Spinal cord (tissue), 10 donors: Measurements from ENCODE around the gene LCN15. TPM values are rescaled to one million over a fixed set of nuclear protein-coding genes. Genes with fewer than 3 reads are reported as not detected.
"Not testable (repeated sequence)": the region's sequence is repeated elsewhere in the genome, so short reads cannot be mapped to it uniquely, and the experiment has no call there.

ENCODE experiments used
- DNase-seq, 6 donors: peaks; one replicate each; pipeline versions ENCODE4 v3.0.0 to v3.0.0-alpha.2; 2013 to 2015; ENCODE audit warnings: low spot score in 6 of 6, low read depth in 4 of 6
- H3K27ac ChIP-seq: one replicate; pipeline ENCODE4 v1.5.1; 2013; ENCODE audit warnings: low read depth, low read length, control low read depth
- H3K27me3 ChIP-seq: one replicate; pipeline ENCODE4 v1.6.1; 2013; ENCODE audit warnings: low read length; ENCODE audit not compliant: control insufficient read depth, insufficient read depth
- H3K36me3 ChIP-seq: one replicate; pipeline ENCODE4 v1.6.1; 2013; ENCODE audit warnings: low read length; ENCODE audit not compliant: control insufficient read depth, insufficient read depth
- H3K4me1 ChIP-seq: one replicate; pipeline ENCODE4 v1.6.1; 2013; ENCODE audit warnings: low read length; ENCODE audit not compliant: control insufficient read depth, insufficient read depth
- H3K4me3 ChIP-seq: one replicate; pipeline ENCODE4 v1.5.1; 2013; ENCODE audit warnings: low read depth, low read length, control low read depth
- H3K9me3 ChIP-seq: one replicate; pipeline ENCODE4 v1.6.1; 2013; ENCODE audit warnings: low read length; ENCODE audit not compliant: control insufficient read depth, insufficient read depth
- WGBS: methylation state at CpG from one replicate; pipeline ENCODE4 v1.1.5; 2013; ENCODE audit warnings: missing lambda C conversion rate; ENCODE audit not compliant: insufficient coverage; 5-methylcytosine and 5-hydroxymethylcytosine counted together
- polyA plus RNA-seq, 2 donors: library from polyadenylated mRNA; unstranded; fragments of 120-200 nt; gene quantifications; one replicate each; pipeline ENCODE4 v1.2.1, GENCODE V29; 2013; ENCODE audit not compliant: insufficient read length in 2 of 2
- total RNA-seq, 2 donors: library from RNA; depleted of rRNA in 1 of 2; stranded (reverse); fragments of 120-200 nt in 1 of 2; fragments of >200 nt in 1 of 2; gene quantifications; one replicate each; pipeline versions ENCODE4 v1.2.3 to v1.2.4, GENCODE V29; 2013 to 2014
- donor health status: healthy.

LCN15 gene
- total and polyA plus RNA-seq, 4 donors: 0.14 TPM; not detected in 3

GRCh38 chr9:136757328-136757727 lies 7.0 kb downstream of the LCN15 start:
- Histone ChIP-seq H3K9me3 (peaks cover 3% of the 10 kb centered on the region), H3K4me3 (no peak overlapping the region), H3K4me1 (peaks cover 12% of the 10 kb centered on the region), H3K36me3 (peaks cover 2% of the 10 kb centered on the region), H3K27ac (no peak overlapping the region), H3K27me3 (no peaks in the 10 kb centered on the region)
- no peak for DNase-seq
- WGBS: 85% methylated on average over 17 of the region's 20 CpGs

GRCh38 chr9:136756836-136757235 lies 7.5 kb downstream of the LCN15 start:
- Histone ChIP-seq H3K36me3 (peaks cover 2% of the 10 kb centered on the region), H3K9me3 (peaks cover 3% of the 10 kb centered on the region), H3K27ac (no peak overlapping the region), H3K4me3 (no peak overlapping the region), H3K27me3 (no peaks in the 10 kb centered on the region), H3K4me1 (peaks cover 12% of the 10 kb centered on the region)
- WGBS: 94% methylated on average over 18 of the region's 18 CpGs
- no peak for DNase-seq

- Histone ChIP-seq H3K9me3 (peaks cover 3% of the 10 kb centered on the region), H3K4me3 (no peak overlapping the region), H3K4me1 (peaks cover 11% of the 10 kb centered on the region), H3K27ac (no peak overlapping the region), H3K36me3 (peaks cover 2% of the 10 kb centered on the region), H3K27me3 (no peaks in the 10 kb centered on the region)
- DNase-seq: no peak
- 100% methylated on average over 4 of the region's 4 CpGs for WGBS
Measured at GRCh38 chr9:136756134-136756438, 8.2 kb downstream of the LCN15 start.

GRCh38 chr9:136755302-136756133 lies 8.8 kb downstream of the LCN15 start:
- not testable (repeated sequence) for H3K27me3 ChIP-seq, H3K4me3 ChIP-seq, H3K27ac ChIP-seq, H3K4me1 ChIP-seq, H3K36me3 ChIP-seq, H3K9me3 ChIP-seq, DNase-seq
- 85% methylated on average over 20 of the region's 22 CpGs for WGBS

GRCh38 chr9:136754626-136755301 lies 9.6 kb downstream of the LCN15 start:
- H3K4me1 ChIP-seq: peaks cover 7% of the 10 kb centered on the region
- H3K27me3 ChIP-seq: no peaks in the 10 kb centered on the region
- H3K36me3 ChIP-seq: peaks cover 2% of the 10 kb centered on the region
- no peak for DNase-seq
- no peak overlapping the region for H3K4me3 ChIP-seq
- H3K27ac ChIP-seq: no peak overlapping the region
- WGBS: 65% methylated on average over 18 of the region's 24 CpGs
- peaks cover 3% of the 10 kb centered on the region for H3K9me3 ChIP-seq

- DNase-seq: no peak
- Histone ChIP-seq H3K4me3 (no peak overlapping the region), H3K27me3 (no peaks in the 10 kb centered on the region), H3K9me3 (peaks cover 3% of the 10 kb centered on the region), H3K4me1 (peaks cover 7% of the 10 kb centered on the region), H3K27ac (no peak overlapping the region), H3K36me3 (peaks cover 2% of the 10 kb centered on the region)
- WGBS: 82% methylated on average over 17 of the region's 17 CpGs
Measured at GRCh38 chr9:136754059-136754572, 10.2 kb downstream of the LCN15 start.

GRCh38 chr9:136753371-136754058 lies 10.8 kb downstream of the LCN15 start:
- 85% methylated on average over 30 of the region's 31 CpGs for WGBS
- no peak for DNase-seq
- H3K4me1 ChIP-seq: peaks cover 9% of the 10 kb centered on the region
- no peak overlapping the region for H3K4me3 ChIP-seq
- peaks cover 3% of the 10 kb centered on the region for H3K9me3 ChIP-seq
- H3K27ac ChIP-seq: no peak overlapping the region
- no peaks in the 10 kb centered on the region for H3K27me3 ChIP-seq
- peaks cover 2% of the 10 kb centered on the region for H3K36me3 ChIP-seq

GRCh38 chr9:136751814-136752213 lies 12.5 kb downstream of the LCN15 start:
- no peak overlapping the region for H3K4me3 ChIP-seq
- H3K27ac ChIP-seq: no peak overlapping the region
- H3K4me1 ChIP-seq: peaks cover 8% of the 10 kb centered on the region
- H3K36me3 ChIP-seq: no peaks in the 10 kb centered on the region
- no peak for DNase-seq
- peaks cover 3% of the 10 kb centered on the region for H3K9me3 ChIP-seq
- H3K27me3 ChIP-seq: no peaks in the 10 kb centered on the region

- no peak overlapping the region for H3K4me3 ChIP-seq
- H3K4me1 ChIP-seq: peaks cover 8% of the 10 kb centered on the region
- peaks cover 3% of the 10 kb centered on the region for H3K36me3 ChIP-seq
- WGBS: no CpG with 5 or more reads among the region's 1 CpG
- no peak overlapping the region for H3K27ac ChIP-seq
- H3K9me3 ChIP-seq: peaks cover 3% of the 10 kb centered on the region
- no peaks in the 10 kb centered on the region for H3K27me3 ChIP-seq
- DNase-seq: no peak
Measured at GRCh38 chr9:136751244-136751643, 13.1 kb downstream of the LCN15 start.
